ENCODE measurements around the gene ALDH5A1.

ALDH5A1 gene

GRCh38 chr6:24535210-24535609, 40.4 kb downstream of the ALDH5A1 start:
- CTCF ChIA-PET, result interaction anchor here (2.1 kb wide), 1 partner anchor 12 kb away, joined by 5 read pairs; no protein-coding TSS in a partner anchor
- POLR2A ChIA-PET, result no interaction called here
- TF ChIP-seq BHLHE40 (IDR thresholded peaks at IDR 0.05; ENCODE audit: borderline replicate concordance) (no peak), HDGF (IDR thresholded peaks at IDR 0.05; ENCODE audit: borderline replicate concordance) (no peak), LEF1 (IDR thresholded peaks at IDR 0.05; ENCODE audit: borderline replicate concordance) (no peak), ARNT (IDR thresholded peaks at IDR 0.05) (no peak), FOXM1 (IDR thresholded peaks at IDR 0.05; ENCODE audit: borderline replicate concordance) (no peak), L3MBTL2 (conservative IDR thresholded peaks at IDR 0.05) (no peak), TARDBP (IDR thresholded peaks at IDR 0.05) (no peak), ELF4 (IDR thresholded peaks at IDR 0.05) (no peak), FOXA1 (IDR thresholded peaks at IDR 0.05) (no peak), NFRKB (IDR thresholded peaks at IDR 0.05) (no peak), SP1 (IDR thresholded peaks at IDR 0.05) (no peak), FOXK2 (IDR thresholded peaks at IDR 0.05) (no peak), ZNF384 (IDR thresholded peaks at IDR 0.05) (no peak)
- DNase-seq (ENCODE audit: extremely low spot score), result no peak

DNA sequence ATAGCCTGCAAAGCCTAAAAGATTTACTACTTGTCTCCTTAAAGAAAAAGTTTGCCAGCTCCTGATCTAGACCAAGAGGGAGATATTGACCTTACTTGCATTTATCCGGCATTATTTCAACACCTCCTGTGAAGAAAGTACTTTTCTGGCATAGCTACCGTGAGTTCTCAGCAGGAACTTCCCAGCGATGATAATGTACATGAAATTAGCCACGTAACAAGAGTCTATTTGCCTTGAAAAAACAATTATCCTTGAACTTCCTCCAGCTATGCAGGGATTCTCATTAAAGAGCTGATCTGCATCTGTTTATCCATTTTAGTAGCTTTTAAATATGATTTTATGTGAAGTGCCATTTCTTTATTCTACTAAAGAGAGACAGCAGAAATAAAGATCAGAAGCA, 41.7 kb downstream of the ALDH5A1 start:
- no peak for DNase-seq (ENCODE audit: extremely low spot score)
- CTCF ChIA-PET, result interaction anchor here (0.6 to 2.1 kb wide), 4 partner anchors 11 to 1066 kb away, joined by 3 to 5 read pairs (median 4); no protein-coding TSS in a partner anchor
- TF ChIP-seq, protein P1, sequence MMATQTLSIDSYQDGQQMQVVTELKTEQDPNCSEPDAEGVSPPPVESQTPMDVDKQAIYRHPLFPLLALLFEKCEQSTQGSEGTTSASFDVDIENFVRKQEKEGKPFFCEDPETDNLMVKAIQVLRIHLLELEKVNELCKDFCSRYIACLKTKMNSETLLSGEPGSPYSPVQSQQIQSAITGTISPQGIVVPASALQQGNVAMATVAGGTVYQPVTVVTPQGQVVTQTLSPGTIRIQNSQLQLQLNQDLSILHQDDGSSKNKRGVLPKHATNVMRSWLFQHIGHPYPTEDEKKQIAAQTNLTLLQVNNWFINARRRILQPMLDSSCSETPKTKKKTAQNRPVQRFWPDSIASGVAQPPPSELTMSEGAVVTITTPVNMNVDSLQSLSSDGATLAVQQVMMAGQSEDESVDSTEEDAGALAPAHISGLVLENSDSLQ (IDR thresholded peaks at IDR 0.05), result no peak
- no peak for TF ChIP-seq BHLHE40 (IDR thresholded peaks at IDR 0.05; ENCODE audit: borderline replicate concordance)
- no peak for TF ChIP-seq NFRKB (IDR thresholded peaks at IDR 0.05)
- TF ChIP-seq L3MBTL2 (conservative IDR thresholded peaks at IDR 0.05), result no peak
- no peak for TF ChIP-seq CTBP1 (IDR thresholded peaks at IDR 0.05; ENCODE audit: borderline replicate concordance)
- TF ChIP-seq LEF1 (IDR thresholded peaks at IDR 0.05; ENCODE audit: borderline replicate concordance), result no peak
- TF ChIP-seq SUZ12 (IDR thresholded peaks at IDR 0.05), result no peak
- no peak for TF ChIP-seq SP1 (IDR thresholded peaks at IDR 0.05)
- no peak for TF ChIP-seq ARNT (IDR thresholded peaks at IDR 0.05)
- no peak for TF ChIP-seq ELF4 (IDR thresholded peaks at IDR 0.05)
- TF ChIP-seq HDGF (IDR thresholded peaks at IDR 0.05; ENCODE audit: borderline replicate concordance), result no peak
- TF ChIP-seq FOXK2 (IDR thresholded peaks at IDR 0.05), result no peak
- TF ChIP-seq FOXA1 (IDR thresholded peaks at IDR 0.05), result no peak
- no peak for TF ChIP-seq ZNF384 (IDR thresholded peaks at IDR 0.05)
- TF ChIP-seq TARDBP (IDR thresholded peaks at IDR 0.05), result no peak
- TF ChIP-seq FOXM1 (IDR thresholded peaks at IDR 0.05; ENCODE audit: borderline replicate concordance), result no peak
- POLR2A ChIA-PET, result no interaction called here

DNA sequence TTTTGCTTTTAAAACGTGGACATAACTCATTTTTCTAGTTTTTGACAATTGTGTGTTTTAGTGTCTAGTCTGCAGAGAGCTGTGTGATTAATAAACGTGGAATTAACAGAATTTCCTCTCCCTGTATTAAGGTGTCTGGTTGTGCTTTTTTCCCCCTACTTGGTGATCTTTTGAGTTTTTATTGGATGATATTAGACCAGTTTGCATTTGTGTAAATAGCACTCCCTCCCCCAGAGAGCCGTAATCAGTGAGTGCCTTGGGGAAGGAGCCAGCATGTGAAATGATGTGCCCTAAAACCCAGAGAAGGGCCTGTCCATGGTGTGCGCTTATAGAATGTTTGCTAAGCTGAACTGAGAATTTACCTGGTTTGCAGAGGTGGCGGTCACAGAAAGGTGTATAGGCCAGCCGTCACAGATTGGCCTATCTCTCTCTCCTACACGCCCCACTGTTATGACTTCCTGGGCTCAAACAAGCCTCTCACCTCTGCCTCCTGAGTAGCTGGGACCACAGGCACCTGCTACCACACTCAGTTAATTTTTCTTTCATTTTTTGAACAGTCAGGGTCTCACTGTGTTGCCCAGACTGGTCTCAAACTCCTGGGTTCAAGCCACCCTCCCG, 42.4 kb downstream of the ALDH5A1 start:
- TF ChIP-seq CTBP1 (IDR thresholded peaks at IDR 0.05; ENCODE audit: borderline replicate concordance) (no peak), FOXA1 (IDR thresholded peaks at IDR 0.05) (no peak), SP1 (IDR thresholded peaks at IDR 0.05) (no peak), L3MBTL2 (conservative IDR thresholded peaks at IDR 0.05) (no peak)
- no peak for DNase-seq (ENCODE audit: extremely low spot score)
- CTCF ChIA-PET, result interaction anchor here (0.8 to 2.1 kb wide), 3 partner anchors 10 to 49 kb away, joined by 3 to 5 read pairs (median 4); no protein-coding TSS in a partner anchor
- POLR2A ChIA-PET, result no interaction called here

DNA sequence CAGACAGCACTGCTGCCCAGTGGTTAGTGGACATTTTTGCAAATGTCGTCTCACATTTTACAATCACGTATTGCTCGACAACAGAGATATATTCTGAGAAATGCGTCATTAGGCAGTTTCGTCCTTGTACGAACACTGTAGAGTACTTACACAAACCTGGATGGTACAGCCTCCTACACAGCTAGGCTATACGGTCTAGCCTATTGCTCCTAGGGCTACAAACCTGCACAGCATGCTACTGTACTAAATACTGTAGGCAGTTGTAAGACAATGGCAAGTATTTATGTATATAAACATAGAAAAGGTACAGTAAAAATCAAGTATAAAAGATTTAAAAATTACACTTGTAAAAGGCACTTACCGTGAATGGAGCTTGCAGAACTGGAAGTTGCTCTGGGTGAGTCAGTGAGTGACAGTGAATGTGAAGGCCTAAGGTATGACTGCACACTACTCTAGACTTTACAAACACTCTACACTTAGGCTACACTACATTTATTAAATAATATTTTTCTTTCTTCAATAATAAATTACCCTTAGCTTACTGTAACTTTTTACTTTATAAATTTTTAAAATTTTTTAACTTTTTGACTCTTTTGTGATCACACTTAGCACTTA, 43.1 kb downstream of the ALDH5A1 start:
- ChIA-PET CTCF (no interaction called here), POLR2A (no interaction called here)
- no peak for TF ChIP-seq FOXK2 (IDR thresholded peaks at IDR 0.05)
- TF ChIP-seq SUZ12 (IDR thresholded peaks at IDR 0.05), result no peak
- no peak for TF ChIP-seq SP1 (IDR thresholded peaks at IDR 0.05)
- no peak for DNase-seq (ENCODE audit: extremely low spot score)

DNA sequence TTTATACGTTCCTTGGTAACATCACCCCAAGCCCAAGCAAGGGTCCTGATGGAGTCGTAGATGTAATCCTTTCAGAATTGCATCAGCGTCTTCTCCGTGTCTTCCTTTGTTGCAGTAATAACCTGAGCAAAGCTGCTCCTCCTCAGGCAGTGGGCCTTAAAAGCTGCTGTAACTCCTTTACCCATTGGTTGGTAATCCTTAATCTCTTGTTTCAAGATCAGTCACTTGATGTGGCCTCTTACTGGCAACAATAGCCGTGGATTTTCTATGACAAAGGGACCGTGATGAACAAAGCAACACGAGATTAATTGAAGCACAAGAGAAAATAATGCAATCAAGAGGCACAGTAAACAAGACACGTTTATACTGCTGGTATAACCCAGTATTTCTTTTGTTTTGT, 44.6 kb downstream of the ALDH5A1 start:
- DNase-seq (ENCODE audit: extremely low spot score), result no peak
- ChIA-PET CTCF (interaction anchor here (1.0 kb wide), 1 partner anchor 18 kb away, joined by 3 read pairs; no protein-coding TSS in a partner anchor), POLR2A (no interaction called here)
- no peak for TF ChIP-seq FOXK2 (IDR thresholded peaks at IDR 0.05)
- TF ChIP-seq NFRKB (IDR thresholded peaks at IDR 0.05), result no peak

DNA sequence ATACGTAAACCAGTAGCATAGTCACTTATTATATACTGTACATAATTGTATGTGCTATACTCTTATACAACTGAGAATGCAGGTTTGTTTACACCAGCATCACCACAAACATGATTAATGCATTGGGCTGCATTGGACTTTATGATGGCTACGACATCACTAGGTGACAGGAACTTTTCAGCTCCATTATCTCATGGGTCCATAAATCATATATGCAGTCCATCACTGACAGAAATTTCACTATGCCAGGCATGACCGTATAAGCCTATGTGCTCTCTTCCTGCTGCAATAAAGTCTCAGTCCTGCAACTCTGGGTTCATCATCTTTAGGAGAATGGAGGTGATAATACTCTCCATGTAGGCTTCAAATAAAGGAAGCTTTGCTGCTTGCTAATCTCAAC, 45.4 kb downstream of the ALDH5A1 start:
- ChIA-PET POLR2A (no interaction called here), CTCF (no interaction called here)
- TF ChIP-seq FOXM1 (IDR thresholded peaks at IDR 0.05; ENCODE audit: borderline replicate concordance) (no peak), FOXK2 (IDR thresholded peaks at IDR 0.05) (no peak), ARNT (IDR thresholded peaks at IDR 0.05) (no peak), HDGF (IDR thresholded peaks at IDR 0.05; ENCODE audit: borderline replicate concordance) (no peak), FOXA1 (IDR thresholded peaks at IDR 0.05) (no peak), SUZ12 (IDR thresholded peaks at IDR 0.05) (no peak), ELF4 (IDR thresholded peaks at IDR 0.05) (no peak), ZNF384 (IDR thresholded peaks at IDR 0.05) (no peak), BHLHE40 (IDR thresholded peaks at IDR 0.05; ENCODE audit: borderline replicate concordance) (no peak), SP1 (IDR thresholded peaks at IDR 0.05) (no peak), CTBP1 (IDR thresholded peaks at IDR 0.05; ENCODE audit: borderline replicate concordance) (no peak), LEF1 (IDR thresholded peaks at IDR 0.05; ENCODE audit: borderline replicate concordance) (no peak), L3MBTL2 (conservative IDR thresholded peaks at IDR 0.05) (no peak), NFRKB (IDR thresholded peaks at IDR 0.05) (no peak), TARDBP (IDR thresholded peaks at IDR 0.05) (no peak)
- TF ChIP-seq, protein P1 (IDR thresholded peaks at IDR 0.05), result no peak
- DNase-seq (ENCODE audit: extremely low spot score), result no peak

GRCh38 chr6:24543683-24544082, 48.9 kb downstream of the ALDH5A1 start:
- no peak for DNase-seq (ENCODE audit: extremely low spot score)
- no peak for TF ChIP-seq LEF1 (IDR thresholded peaks at IDR 0.05; ENCODE audit: borderline replicate concordance)
- no peak for TF ChIP-seq FOXM1 (IDR thresholded peaks at IDR 0.05; ENCODE audit: borderline replicate concordance)
- TF ChIP-seq BHLHE40 (IDR thresholded peaks at IDR 0.05; ENCODE audit: borderline replicate concordance), result no peak
- TF ChIP-seq ARNT (IDR thresholded peaks at IDR 0.05), result no peak
- ChIA-PET CTCF (no interaction called here), POLR2A (no interaction called here)
